Measurements from ENCODE around the gene PFDN6. TPM values are rescaled to one million over a fixed set of nuclear protein-coding genes. Genes with fewer than 3 reads are reported as not detected.

PFDN6 gene
- total RNA-seq, 1 donor from 2014 or later, result 69.7 TPM

DNA sequence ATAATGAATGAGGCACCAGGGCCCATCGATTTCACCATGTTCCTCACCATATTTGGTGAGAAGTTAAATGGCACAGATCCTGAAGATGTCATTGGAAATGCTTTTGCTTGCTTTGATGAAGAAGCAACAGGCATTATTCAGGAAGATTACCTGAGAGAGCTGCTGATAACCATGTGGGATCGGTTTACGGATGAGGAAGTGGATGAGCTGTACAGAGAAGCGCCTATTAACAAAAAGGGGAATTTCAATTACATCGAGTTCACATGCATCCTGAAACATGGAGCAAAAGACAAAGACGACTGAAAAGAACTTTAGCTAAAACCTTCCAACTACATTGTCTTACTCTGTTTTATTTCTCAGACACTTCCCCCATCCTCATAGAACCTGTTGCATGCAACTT, 49.8 kb downstream of the PFDN6 start:
- no peak for DNase-seq
- no peak overlapping the region for H3K27ac Mint-ChIP-seq (ENCODE audit: unreplicated experiment)

More for the DNA sequence above, 49.8 kb downstream of the PFDN6 start:
- Mint-ChIP-seq H3K9me3 (ENCODE audit: unreplicated experiment) (peaks cover 1% of the 10 kb centered on the region), H3K4me1 (ENCODE audit: low read depth, unreplicated experiment) (no peaks in the 10 kb centered on the region), H3K36me3 (ENCODE audit: unreplicated experiment) (no peaks in the 10 kb centered on the region), H3K27me3 (ENCODE audit: unreplicated experiment) (no peaks in the 10 kb centered on the region), H3K4me3 (ENCODE audit: unreplicated experiment) (no peak overlapping the region)
- TF ChIP-seq CTCF (IDR thresholded peaks at IDR 0.05; ENCODE audit: partially characterized antibody, unreplicated experiment), result no peak

Small RNAs within 50 kb of the gene (microRNA-seq; reads per million reads assigned to microRNA genes)
- gene MIR6834 (ENCODE audit: unreplicated experiment) (1.7 reads per million, percentile 8 among the genes with 10 or more reads in this experiment), gene MIR6873 (ENCODE audit: unreplicated experiment) (0.41 reads per million)

Other genes with a start within 250 kb of the PFDN6 start
- gene HLA-DPA1, start 216.0 kb upstream of the PFDN6 start, total RNA-seq (ENCODE audit: unreplicated experiment), result 1.0 TPM
- gene HLA-DPB1, start 213.6 kb upstream of the PFDN6 start, total RNA-seq (ENCODE audit: unreplicated experiment), result 4.7 TPM
- gene COL11A2, start 97.1 kb upstream of the PFDN6 start, total RNA-seq (ENCODE audit: unreplicated experiment), result 3.8 TPM
- 45.3 TPM for gene RXRB, start 88.9 kb upstream of the PFDN6 start, total RNA-seq (ENCODE audit: unreplicated experiment)
- 92.8 TPM for gene SLC39A7, start 88.7 kb upstream of the PFDN6 start, total RNA-seq (ENCODE audit: unreplicated experiment)
- 4.6 TPM for gene HSD17B8, start 84.9 kb upstream of the PFDN6 start, total RNA-seq (ENCODE audit: unreplicated experiment)
- gene RING1, start 81.1 kb upstream of the PFDN6 start, total RNA-seq (ENCODE audit: unreplicated experiment), result 37.3 TPM
- gene VPS52, start 17.7 kb upstream of the PFDN6 start, total RNA-seq (ENCODE audit: unreplicated experiment), result 50.9 TPM
- 1,024 TPM for gene RPS18, start 17.5 kb upstream of the PFDN6 start, total RNA-seq (ENCODE audit: unreplicated experiment)
- 8.6 TPM for gene B3GALT4, start 12.5 kb upstream of the PFDN6 start, total RNA-seq (ENCODE audit: unreplicated experiment)
- 48.3 TPM for gene WDR46, start 362 bp upstream of the PFDN6 start, total RNA-seq (ENCODE audit: unreplicated experiment)
- gene RGL2, start 9.3 kb downstream of the PFDN6 start, total RNA-seq (ENCODE audit: unreplicated experiment), result 61.3 TPM
- 4.7 TPM for gene TAPBP, start 24.5 kb downstream of the PFDN6 start, total RNA-seq (ENCODE audit: unreplicated experiment)
- 21.7 TPM for gene ZBTB22, start 28.1 kb downstream of the PFDN6 start, total RNA-seq (ENCODE audit: unreplicated experiment)
- 37.1 TPM for gene DAXX, start 33.4 kb downstream of the PFDN6 start, total RNA-seq (ENCODE audit: unreplicated experiment)
- 14.8 TPM for gene KIFC1, start 102.2 kb downstream of the PFDN6 start, total RNA-seq (ENCODE audit: unreplicated experiment)
- gene PHF1, start 121.4 kb downstream of the PFDN6 start, total RNA-seq (ENCODE audit: unreplicated experiment), result 73.5 TPM
- 384 TPM for gene CUTA, start 128.5 kb downstream of the PFDN6 start, total RNA-seq (ENCODE audit: unreplicated experiment)
- 75.1 TPM for gene SYNGAP1, start 130.5 kb downstream of the PFDN6 start, total RNA-seq (ENCODE audit: unreplicated experiment)
- 9.6 TPM for gene ZBTB9, start 165.0 kb downstream of the PFDN6 start, total RNA-seq (ENCODE audit: unreplicated experiment)